K562 (cell line): ENCODE data around the gene HADHA. TPM values are rescaled to one million over a fixed set of nuclear protein-coding genes. Genes with fewer than 3 reads are reported as not detected.

ENCODE experiments used
- polyA plus RNA-seq, 8 experiments: library from polyadenylated mRNA; depleted of rRNA in 4 of 8; stranded (reverse) in 5 of 8; unstranded in 3 of 8; fragments of >200 nt; fragmentation: Nextera tagmentation in 2 of 8; fragmentation: Illumina TruSeq in 1 of 8; extraction: Ambion mirVana in 2 of 8; extraction: Trizol in 1 of 8; gene quantifications; 2 replicates each; pipeline versions ENCODE4 v1.2.1 to v1.2.3, GENCODE V29; 2011 to 2014; ENCODE audit warnings: inconsistent platforms in 1 of 8, missing spikeins in 1 of 8
- total RNA-seq, 7 experiments: library from RNA; depleted of rRNA in 6 of 7; stranded (reverse); fragments of >200 nt in 6 of 7; fragmentation: Illumina TruSeq in 2 of 7; extraction: Trizol in 2 of 7; gene quantifications; 2 replicates each; pipeline versions ENCODE4 v1.2.1 to v1.2.3, GENCODE V29; 2011 to 2021; ENCODE audit warnings: low replicate concordance in 1 of 7
- TF ChIP-seq, protein P1 (sequence below): fragments of 200-600 bp; sonication (generic); IDR thresholded peaks from one replicate; pipeline ENCODE4 v1.6.1; 2012; ENCODE audit warnings: mild to moderate bottlenecking, low read depth, low read length, inconsistent platforms

HADHA gene
- total and polyA plus RNA-seq, 9 of the 15 experiments (the other 6 are each of a cell fraction or from before 2014, with no cell fraction given) = 145 to 326 (median 202) TPM

DNA sequence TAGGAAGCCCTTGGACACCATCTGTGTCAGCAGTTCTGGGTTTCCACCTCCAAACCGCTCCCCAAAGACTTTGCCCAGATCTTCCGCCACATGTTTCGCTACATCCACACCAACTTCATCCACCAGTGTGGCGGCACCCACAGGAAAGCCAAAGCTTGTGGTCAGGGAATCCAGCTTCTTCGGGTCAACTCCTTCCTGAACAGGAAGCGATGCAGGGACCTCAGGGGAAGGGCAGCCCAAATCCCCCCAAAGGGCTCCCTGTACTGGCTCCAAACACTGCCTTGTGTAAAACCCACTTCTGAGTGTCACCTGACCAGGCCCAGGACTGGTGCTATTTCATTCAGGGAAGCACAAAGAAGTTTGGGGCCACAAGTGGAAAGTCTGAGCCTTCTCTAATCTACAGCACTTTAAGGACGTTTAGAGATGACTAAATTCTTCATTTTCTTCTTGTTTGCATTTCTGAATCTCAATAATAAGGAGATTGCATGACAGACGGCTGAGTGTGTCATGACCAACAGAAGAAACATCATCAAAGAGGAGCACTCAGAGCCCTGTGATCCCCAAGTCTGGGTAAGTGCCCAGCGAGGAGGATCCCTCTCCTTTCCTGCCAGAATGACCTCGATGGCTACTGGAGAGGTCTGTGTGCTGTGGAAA, 50.7 kb downstream of the HADHA start (continued):
- TF ChIP-seq, protein P1, sequence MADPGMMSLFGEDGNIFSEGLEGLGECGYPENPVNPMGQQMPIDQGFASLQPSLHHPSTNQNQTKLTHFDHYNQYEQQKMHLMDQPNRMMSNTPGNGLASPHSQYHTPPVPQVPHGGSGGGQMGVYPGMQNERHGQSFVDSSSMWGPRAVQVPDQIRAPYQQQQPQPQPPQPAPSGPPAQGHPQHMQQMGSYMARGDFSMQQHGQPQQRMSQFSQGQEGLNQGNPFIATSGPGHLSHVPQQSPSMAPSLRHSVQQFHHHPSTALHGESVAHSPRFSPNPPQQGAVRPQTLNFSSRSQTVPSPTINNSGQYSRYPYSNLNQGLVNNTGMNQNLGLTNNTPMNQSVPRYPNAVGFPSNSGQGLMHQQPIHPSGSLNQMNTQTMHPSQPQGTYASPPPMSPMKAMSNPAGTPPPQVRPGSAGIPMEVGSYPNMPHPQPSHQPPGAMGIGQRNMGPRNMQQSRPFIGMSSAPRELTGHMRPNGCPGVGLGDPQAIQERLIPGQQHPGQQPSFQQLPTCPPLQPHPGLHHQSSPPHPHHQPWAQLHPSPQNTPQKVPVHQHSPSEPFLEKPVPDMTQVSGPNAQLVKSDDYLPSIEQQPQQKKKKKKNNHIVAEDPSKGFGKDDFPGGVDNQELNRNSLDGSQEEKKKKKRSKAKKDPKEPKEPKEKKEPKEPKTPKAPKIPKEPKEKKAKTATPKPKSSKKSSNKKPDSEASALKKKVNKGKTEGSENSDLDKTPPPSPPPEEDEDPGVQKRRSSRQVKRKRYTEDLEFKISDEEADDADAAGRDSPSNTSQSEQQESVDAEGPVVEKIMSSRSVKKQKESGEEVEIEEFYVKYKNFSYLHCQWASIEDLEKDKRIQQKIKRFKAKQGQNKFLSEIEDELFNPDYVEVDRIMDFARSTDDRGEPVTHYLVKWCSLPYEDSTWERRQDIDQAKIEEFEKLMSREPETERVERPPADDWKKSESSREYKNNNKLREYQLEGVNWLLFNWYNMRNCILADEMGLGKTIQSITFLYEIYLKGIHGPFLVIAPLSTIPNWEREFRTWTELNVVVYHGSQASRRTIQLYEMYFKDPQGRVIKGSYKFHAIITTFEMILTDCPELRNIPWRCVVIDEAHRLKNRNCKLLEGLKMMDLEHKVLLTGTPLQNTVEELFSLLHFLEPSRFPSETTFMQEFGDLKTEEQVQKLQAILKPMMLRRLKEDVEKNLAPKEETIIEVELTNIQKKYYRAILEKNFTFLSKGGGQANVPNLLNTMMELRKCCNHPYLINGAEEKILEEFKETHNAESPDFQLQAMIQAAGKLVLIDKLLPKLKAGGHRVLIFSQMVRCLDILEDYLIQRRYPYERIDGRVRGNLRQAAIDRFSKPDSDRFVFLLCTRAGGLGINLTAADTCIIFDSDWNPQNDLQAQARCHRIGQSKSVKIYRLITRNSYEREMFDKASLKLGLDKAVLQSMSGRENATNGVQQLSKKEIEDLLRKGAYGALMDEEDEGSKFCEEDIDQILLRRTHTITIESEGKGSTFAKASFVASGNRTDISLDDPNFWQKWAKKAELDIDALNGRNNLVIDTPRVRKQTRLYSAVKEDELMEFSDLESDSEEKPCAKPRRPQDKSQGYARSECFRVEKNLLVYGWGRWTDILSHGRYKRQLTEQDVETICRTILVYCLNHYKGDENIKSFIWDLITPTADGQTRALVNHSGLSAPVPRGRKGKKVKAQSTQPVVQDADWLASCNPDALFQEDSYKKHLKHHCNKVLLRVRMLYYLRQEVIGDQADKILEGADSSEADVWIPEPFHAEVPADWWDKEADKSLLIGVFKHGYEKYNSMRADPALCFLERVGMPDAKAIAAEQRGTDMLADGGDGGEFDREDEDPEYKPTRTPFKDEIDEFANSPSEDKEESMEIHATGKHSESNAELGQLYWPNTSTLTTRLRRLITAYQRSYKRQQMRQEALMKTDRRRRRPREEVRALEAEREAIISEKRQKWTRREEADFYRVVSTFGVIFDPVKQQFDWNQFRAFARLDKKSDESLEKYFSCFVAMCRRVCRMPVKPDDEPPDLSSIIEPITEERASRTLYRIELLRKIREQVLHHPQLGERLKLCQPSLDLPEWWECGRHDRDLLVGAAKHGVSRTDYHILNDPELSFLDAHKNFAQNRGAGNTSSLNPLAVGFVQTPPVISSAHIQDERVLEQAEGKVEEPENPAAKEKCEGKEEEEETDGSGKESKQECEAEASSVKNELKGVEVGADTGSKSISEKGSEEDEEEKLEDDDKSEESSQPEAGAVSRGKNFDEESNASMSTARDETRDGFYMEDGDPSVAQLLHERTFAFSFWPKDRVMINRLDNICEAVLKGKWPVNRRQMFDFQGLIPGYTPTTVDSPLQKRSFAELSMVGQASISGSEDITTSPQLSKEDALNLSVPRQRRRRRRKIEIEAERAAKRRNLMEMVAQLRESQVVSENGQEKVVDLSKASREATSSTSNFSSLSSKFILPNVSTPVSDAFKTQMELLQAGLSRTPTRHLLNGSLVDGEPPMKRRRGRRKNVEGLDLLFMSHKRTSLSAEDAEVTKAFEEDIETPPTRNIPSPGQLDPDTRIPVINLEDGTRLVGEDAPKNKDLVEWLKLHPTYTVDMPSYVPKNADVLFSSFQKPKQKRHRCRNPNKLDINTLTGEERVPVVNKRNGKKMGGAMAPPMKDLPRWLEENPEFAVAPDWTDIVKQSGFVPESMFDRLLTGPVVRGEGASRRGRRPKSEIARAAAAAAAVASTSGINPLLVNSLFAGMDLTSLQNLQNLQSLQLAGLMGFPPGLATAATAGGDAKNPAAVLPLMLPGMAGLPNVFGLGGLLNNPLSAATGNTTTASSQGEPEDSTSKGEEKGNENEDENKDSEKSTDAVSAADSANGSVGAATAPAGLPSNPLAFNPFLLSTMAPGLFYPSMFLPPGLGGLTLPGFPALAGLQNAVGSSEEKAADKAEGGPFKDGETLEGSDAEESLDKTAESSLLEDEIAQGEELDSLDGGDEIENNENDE = no peak
- TF ChIP-seq, all 486 proteins: peak for 0
